Pons (tissue), 1 donor: ENCODE data around the gene ADAM10.
A peak's percentile ranks its signal among the peaks of the same experiment; 100 is the strongest.

Source experiments
- DNase-seq: peaks from one replicate; pipeline ENCODE4 v3.0.0-alpha.2; 2016; ENCODE audit warnings: low spot score

ADAM10 gene

GRCh38 chr15:58755350-58755749 lies 5.8 kb upstream of the ADAM10 start:
- peak; percentile 58 for DNase-seq

DNA sequence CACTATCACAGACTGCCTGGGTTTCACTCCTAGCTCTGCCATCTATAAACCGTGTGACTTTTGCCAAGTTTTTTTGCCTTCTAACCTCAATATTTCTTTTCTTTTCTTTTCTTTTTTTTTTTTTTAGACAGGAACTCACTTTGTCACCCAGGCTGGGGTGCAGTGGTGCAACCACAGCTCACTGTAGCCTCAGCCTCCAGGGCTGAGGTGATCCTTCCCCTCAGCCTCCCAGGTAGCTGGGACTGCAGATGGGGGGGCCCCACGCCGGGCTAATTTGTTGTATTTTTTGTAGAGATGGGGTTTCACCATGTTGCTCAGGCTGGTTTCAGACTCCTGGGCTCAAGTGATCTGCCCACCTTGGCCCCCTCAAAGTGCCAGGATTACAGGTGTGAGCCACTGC lies 3.2 kb upstream of the ADAM10 start:
- DNase-seq = no peak

GRCh38 chr15:58748852-58749531 lies 515 bp downstream of the ADAM10 start:
- no peak for DNase-seq

DNA sequence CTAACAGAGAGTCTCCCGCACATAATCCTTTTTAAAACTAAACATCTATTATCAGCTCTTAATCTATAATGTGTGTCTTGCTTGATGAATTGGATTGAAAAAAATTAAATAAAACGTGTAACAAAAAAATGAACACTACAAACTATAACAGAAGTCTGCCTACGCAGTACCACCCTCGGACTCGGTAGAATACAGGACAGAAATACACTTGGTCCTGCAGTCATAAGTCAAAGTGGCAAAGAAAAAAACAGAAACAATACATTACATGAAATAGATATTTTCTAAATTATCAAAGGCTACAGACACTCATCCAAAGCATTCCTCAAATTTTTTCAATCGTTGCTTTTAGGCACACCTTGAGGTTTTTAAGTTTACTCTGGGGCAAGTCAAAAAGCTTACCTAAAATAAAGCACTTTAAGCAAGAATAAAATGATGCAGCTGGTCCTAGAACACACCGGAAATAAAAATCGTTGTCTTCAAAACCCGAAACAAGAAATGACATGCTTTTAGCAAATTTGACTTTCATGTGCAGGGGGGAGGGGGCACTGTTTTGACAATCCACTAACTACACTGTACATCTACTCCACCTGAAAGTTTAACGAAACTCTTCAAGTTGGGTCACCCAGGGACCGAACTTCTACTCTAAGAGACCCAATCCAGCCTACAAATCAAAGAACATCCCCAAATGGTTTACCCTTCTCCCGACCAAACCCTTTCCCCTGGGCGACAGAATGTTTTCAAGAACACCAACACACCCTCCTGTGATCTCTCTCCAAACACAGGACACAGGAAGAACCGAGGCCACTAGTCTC lies 1.3 kb downstream of the ADAM10 start:
- DNase-seq = peak; percentile 59

DNA sequence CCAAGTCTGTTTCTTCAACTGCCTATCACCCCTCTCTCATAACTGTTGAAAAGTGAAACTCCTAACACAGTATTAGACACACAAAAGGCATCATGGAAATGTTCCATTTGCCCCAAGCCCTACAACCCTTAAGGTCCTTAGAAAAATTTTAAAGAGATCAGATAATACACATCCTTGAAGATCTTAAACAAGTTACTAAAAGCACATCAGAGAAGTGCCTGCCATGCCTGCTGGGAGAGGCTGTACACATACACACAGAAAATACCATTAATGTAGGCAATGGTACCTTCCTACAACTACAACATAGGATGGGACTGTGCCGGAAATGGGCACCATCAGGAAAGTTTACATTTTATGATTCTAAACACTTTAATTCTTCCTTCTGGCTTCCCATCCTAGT lies 3.3 kb downstream of the ADAM10 start:
- no peak for DNase-seq

GRCh38 chr15:58742819-58743502 lies 6.5 kb downstream of the ADAM10 start:
- DNase-seq = no peak

DNA sequence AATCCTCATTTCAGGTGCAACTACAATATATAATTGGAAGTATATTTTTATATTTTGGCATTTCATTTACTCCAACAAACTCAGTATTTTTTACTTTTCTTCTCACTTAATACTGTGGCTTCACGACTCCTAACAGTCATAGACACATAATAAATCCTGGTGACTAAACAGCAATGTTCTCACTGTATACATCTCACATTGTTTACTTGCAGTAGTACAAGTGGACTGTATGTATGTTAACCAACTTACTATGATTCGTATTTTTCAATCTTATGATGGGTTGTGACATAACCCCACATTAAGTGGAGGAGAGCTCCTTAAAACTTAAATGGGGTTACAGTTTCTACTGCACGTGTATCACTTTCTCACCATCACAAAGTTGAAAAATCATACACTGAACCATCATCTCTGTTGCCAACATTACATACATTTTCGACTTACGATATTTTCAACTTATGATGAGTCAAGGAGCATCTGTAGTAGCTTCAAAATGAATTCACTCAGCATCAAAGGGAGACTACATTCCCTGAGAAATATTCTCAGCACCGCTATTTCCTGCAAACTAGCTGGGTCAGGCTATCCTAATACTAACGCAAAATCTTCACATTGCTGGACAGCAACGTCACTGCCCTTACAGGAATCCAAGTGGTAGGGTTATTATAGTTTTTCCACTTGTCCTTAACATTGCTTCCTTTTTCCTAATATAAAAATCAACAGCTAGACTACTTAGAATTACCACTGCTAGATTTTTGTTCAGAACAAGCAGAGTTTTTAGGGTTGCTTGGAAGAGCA lies 7.3 kb downstream of the ADAM10 start:
- DNase-seq = no peak

- DNase-seq = no peak
Observed at GRCh38 chr15:58741032-58741431, 8.5 kb downstream of the ADAM10 start.

- DNase-seq = no peak
Observed at GRCh38 chr15:58740436-58740835, 9.1 kb downstream of the ADAM10 start.

- DNase-seq = no peak
Observed at GRCh38 chr15:58738046-58738707, 11.3 kb downstream of the ADAM10 start.

GRCh38 chr15:58737298-58737697 lies 12.2 kb downstream of the ADAM10 start:
- no peak for DNase-seq

- no peak for DNase-seq
Observed at GRCh38 chr15:58736018-58736643, 13.4 kb downstream of the ADAM10 start.

DNA sequence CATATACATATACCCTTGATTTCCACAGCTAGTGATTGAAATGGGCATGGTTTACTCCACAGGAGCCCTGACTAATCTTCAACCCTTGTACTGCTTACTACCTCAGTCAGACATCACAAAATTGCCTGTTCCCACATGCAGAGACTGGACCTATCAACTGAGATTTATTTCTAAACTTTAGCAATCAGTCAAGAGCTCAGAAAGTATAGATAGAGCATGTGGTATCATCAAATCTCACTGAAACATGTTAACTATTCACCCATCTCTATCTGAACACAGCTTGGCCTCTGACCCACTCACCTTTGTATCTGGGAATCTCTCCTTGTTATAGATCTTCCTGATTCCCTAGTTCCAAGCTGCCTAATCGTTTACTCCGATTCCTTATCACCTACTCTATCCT lies 14.6 kb downstream of the ADAM10 start:
- no peak for DNase-seq

DNA sequence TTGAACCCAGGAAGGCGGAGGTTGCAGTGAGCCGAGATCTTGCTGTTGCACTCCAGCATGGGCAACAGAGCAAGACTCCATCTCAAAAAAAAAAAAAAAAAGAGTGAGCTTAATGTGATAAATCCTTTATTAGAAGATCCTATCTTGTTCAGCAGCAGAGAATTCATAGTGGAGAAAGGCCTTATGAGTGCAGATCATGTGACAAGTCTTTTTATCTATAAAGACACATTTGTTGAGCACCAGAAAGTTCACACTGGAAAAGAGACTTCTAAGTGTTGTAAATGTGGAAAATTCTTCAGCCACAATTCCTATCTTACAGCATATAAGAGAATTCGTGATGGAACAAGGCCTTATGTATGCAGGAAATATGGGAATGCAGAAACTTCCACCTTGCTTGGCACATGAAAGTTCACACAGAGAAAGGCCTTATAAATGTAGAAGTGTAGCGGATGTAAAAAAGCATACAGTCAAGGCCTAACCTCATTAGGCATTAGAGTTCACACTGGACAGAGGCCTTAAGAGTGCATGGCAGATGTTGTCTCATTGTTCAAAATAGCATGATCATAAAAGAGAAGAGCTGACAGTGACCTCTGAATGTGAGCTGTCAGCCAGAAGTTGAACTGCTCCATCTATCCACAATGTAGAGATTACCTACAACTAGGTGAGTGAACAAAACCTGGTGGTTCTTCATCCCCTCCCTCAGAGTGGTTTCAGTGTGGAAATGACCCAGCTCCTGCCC lies 16.7 kb downstream of the ADAM10 start:
- DNase-seq = no peak

DNA sequence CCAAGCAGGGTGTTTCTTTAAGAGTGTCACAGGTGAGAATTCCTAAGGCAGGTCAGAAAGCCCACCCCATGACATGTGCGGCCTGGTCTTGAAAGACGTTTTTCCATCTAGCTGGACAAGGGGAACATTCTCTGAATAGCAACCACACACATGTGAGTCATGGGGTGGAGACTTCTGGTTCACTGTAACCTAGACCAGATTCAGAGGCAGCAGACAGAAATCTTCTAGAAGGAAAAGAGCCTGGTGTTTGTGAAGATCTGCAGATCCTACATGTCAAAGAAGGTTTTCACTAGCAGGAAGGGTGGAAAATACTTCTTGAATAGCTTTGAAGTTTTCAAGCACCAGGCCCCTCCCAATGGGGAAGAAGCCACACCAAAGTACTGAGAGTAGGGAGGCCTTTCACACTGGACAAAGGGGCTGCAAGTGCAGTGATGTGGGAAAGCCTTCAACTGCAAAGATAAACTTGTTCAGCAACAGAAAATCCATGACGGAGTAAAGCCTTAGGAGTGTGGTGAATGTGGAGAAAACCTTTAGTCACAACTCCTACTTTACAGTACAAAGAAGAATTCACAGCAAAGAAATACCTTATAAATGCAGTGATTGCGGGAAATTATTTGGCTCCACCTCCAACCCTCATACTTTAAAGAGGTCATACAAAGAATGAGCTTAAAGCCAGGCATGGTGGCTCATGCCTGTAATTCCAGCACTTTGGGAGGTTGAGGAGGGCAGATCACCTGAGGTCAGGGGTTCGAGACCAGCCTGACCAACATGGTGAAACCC lies 17.6 kb downstream of the ADAM10 start:
- DNase-seq = peak; percentile 44

DNA sequence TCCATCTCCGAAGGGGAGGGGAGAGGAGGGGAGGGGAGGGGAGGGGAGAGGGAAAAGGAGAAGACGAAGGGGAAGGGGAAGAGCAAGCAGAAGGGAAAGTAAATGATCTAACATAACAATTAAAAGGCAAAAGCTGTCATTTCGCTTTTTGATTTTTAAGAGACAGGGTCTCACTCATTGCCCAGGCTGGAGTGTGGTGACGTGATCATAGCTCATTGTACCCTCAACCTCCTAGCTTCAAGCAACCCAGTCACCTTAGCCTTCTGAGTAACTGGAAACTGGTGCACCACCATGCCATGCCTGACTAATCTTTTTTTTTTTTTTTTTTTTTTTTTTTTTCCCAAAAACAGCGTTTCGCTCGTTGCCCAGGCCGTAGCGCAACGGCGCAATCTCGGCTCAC lies 22.6 kb downstream of the ADAM10 start:
- DNase-seq = no peak

DNA sequence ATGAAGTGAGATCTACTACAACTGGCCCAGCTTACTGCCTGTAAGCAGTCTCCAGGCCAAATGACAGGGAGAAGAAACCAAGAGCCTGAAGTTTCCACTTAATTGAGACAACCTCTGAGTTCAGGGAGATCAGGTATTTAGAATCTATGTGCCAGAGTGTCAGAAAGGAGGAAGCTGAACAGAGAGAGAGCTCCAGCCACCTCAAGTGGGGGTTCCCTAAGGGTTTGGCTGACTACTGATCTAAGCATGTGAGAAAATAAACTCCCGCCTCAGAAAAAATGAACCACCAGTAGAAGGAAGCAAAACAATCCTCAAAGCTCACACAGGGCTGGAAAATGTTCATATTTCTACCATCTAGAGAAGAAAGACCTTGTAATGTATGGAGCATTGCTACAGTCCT lies 25.0 kb downstream of the ADAM10 start:
- peak; percentile 35 for DNase-seq

- no peak for DNase-seq
Observed at GRCh38 chr15:58717357-58717756, 32.1 kb downstream of the ADAM10 start.

DNA sequence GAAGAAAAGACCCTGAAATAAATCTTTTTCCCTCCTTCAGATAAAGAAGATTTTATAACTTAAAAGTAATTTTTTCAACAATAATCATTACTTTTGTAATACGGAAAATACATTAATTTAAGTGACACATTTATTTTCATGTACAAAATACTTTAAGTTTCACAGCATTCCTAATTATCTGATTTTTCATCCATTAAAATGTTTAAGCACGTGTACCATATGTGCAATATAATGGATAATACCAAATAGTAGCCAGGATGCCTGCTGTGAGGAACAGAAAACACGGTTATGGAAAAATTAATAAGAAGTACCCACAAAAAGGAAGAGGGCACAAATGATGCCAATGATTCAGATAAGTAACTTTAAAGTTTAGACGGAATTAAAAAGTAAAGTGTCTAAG lies 33.5 kb downstream of the ADAM10 start:
- DNase-seq = no peak
